Peyer's patch (tissue), 4 donors: ENCODE results near the gene IL24. TPM values are rescaled to one million over a fixed set of nuclear protein-coding genes. Genes with fewer than 3 reads are reported as not detected.

Source experiments
- DNase-seq, 3 donors: peaks; one replicate each; pipeline ENCODE4 v3.0.0-alpha.2; 2017 to 2019
- H3K27ac ChIP-seq, 4 donors: fragments of 200-600 bp; sonication (generic); one replicate each; pipeline ENCODE4 v1.5.1; 2016 to 2019
- H3K27me3 ChIP-seq, 2 donors: fragments of 200-600 bp; sonication (generic); one replicate each; pipeline ENCODE4 v1.5.1; 2019
- H3K36me3 ChIP-seq, 3 donors: fragments of 200-600 bp; sonication (generic); one replicate each; pipeline ENCODE4 v1.5.1; 2016 to 2019
- H3K4me1 ChIP-seq, 4 donors: fragments of 200-600 bp; sonication (generic); one replicate each; pipeline ENCODE4 v1.5.1; 2016 to 2019
- H3K4me3 ChIP-seq, 4 donors: fragments of 200-600 bp; sonication (generic); 1 replicate in 3 of 4; 2 replicates in 1 of 4; pipeline ENCODE4 v1.5.1; 2016 to 2019; ENCODE audit warnings: mild to moderate bottlenecking in 1 of 4
- H3K9me3 ChIP-seq, 4 donors: fragments of 200-600 bp; sonication (generic); one replicate each; pipeline ENCODE4 v1.5.1; 2016 to 2019; ENCODE audit warnings: mild to moderate bottlenecking in 1 of 4
- CTCF ChIP-seq, 6 experiments: fragments of 450-650 bp in 4 of 6; fragments of 200-600 bp in 2 of 6; sonication (generic) in 1 of 6; IDR thresholded peaks; one replicate each; pipeline ENCODE4 v1.5.1; 2017 to 2019; ENCODE audit warnings: antibody characterized with exemption in 6 of 6, mild to moderate bottlenecking in 3 of 6, moderate library complexity in 1 of 6
- POLR2A ChIP-seq, 2 donors: fragments of 450-650 bp; IDR thresholded peaks; one replicate each; pipeline ENCODE4 v1.5.1; 2017; ENCODE audit warnings: antibody characterized with exemption in 2 of 2, mild to moderate bottlenecking in 2 of 2, moderate library complexity in 2 of 2
- total RNA-seq, 4 donors: library from RNA; depleted of rRNA; stranded (reverse); fragments of >200 nt; gene quantifications; one replicate each; pipeline ENCODE4 v1.1.0, GENCODE V29; 2016

IL24 gene
- total RNA-seq, 4 donors from 2014 or later: not detected

- no peaks in the 10 kb centered on the region for H3K4me1 ChIP-seq
- no peak overlapping the region for H3K27ac ChIP-seq
- H3K4me3 ChIP-seq: no peak overlapping the region
- H3K27me3 ChIP-seq: no peaks in the 10 kb centered on the region
- TF ChIP-seq CTCF (IDR thresholded peaks at IDR 0.05) (no peak), POLR2A (IDR thresholded peaks at IDR 0.05) (no peak)
- no peaks in the 10 kb centered on the region for H3K9me3 ChIP-seq
- no peak for DNase-seq
- no peaks in the 10 kb centered on the region for H3K36me3 ChIP-seq
Measured at GRCh38 chr1:206868264-206868663, 29.0 kb upstream of the IL24 start.

- no peak for DNase-seq
Measured at GRCh38 chr1:206872139-206872538, 25.1 kb upstream of the IL24 start.

GRCh38 chr1:206873603-206874188, 23.5 kb upstream of the IL24 start:
- Histone ChIP-seq H3K27ac (no peak overlapping the region), H3K36me3 (no peaks in the 10 kb centered on the region), H3K4me3 (no peak overlapping the region), H3K9me3 (peaks cover 0 to 11% (median 5%) of the 10 kb centered on the region in 4 donors), H3K27me3 (no peaks in the 10 kb centered on the region), H3K4me1 (no peaks in the 10 kb centered on the region)
- TF ChIP-seq POLR2A (IDR thresholded peaks at IDR 0.05): no peak
- DNase-seq: no peak

More at GRCh38 chr1:206872139-206872538, 25.1 kb upstream of the IL24 start:
- no peak for TF ChIP-seq POLR2A (IDR thresholded peaks at IDR 0.05)
- TF ChIP-seq CTCF (IDR thresholded peaks at IDR 0.05): no peak
- Histone ChIP-seq H3K36me3 (no peaks in the 10 kb centered on the region), H3K4me3 (no peak overlapping the region), H3K27me3 (no peaks in the 10 kb centered on the region), H3K27ac (no peak overlapping the region), H3K9me3 (no peaks in the 10 kb centered on the region), H3K4me1 (no peaks in the 10 kb centered on the region)

- H3K27me3 ChIP-seq: no peaks in the 10 kb centered on the region
- H3K36me3 ChIP-seq: no peaks in the 10 kb centered on the region
- TF ChIP-seq CTCF (IDR thresholded peaks at IDR 0.05) (no peak), POLR2A (IDR thresholded peaks at IDR 0.05) (no peak)
- H3K27ac ChIP-seq: no peak overlapping the region
- no peak overlapping the region for H3K4me3 ChIP-seq
- H3K9me3 ChIP-seq: peaks cover 0 to 14% (median 6%) of the 10 kb centered on the region in 4 donors
- H3K4me1 ChIP-seq: no peaks in the 10 kb centered on the region
- DNase-seq: no peak
Measured at GRCh38 chr1:206875752-206876377, 21.4 kb upstream of the IL24 start.

- H3K27ac ChIP-seq: no peak overlapping the region
- DNase-seq: no peak
- H3K4me3 ChIP-seq: no peak overlapping the region
- H3K4me1 ChIP-seq: no peaks in the 10 kb centered on the region
- H3K9me3 ChIP-seq: peaks cover 0 to 14% (median 6%) of the 10 kb centered on the region in 4 donors
- no peaks in the 10 kb centered on the region for H3K36me3 ChIP-seq
- H3K27me3 ChIP-seq: no peaks in the 10 kb centered on the region
- TF ChIP-seq CTCF (IDR thresholded peaks at IDR 0.05) (no peak), POLR2A (IDR thresholded peaks at IDR 0.05) (no peak)
Measured at GRCh38 chr1:206878456-206878855, 18.8 kb upstream of the IL24 start.

GRCh38 chr1:206880314-206880713, 16.9 kb upstream of the IL24 start:
- no peak for TF ChIP-seq POLR2A (IDR thresholded peaks at IDR 0.05)
- TF ChIP-seq CTCF (IDR thresholded peaks at IDR 0.05): no peak
- DNase-seq: no peak
- Histone ChIP-seq H3K36me3 (no peaks in the 10 kb centered on the region), H3K27me3 (no peaks in the 10 kb centered on the region), H3K9me3 (peaks cover 0 to 14% (median 6%) of the 10 kb centered on the region in 4 donors), H3K4me1 (no peaks in the 10 kb centered on the region), H3K27ac (no peak overlapping the region), H3K4me3 (no peak overlapping the region)
